ENCODE results near the gene PTPRU.

The PTPRU gene

DNA sequence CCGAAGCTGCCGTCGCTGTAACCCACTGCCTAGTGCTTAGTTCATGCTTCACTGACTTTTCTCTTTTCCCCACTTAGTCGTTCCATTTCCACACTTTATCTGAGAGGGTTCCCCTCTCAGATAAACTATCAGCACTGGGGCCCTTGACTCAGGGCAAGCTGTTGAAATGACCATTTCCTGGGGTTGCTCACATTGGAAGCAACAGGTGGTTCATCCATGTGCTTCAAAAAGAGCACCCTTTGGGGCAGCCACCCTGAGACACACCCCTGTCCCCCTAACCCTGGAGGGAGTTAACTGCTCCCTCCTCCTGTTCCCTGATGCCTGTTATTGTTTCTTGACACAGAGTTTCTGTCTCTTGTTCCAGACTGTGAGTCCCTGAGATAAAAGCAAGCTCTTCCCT, 107.2 kb downstream of the PTPRU start:
- DNase-seq: no peak

DNA sequence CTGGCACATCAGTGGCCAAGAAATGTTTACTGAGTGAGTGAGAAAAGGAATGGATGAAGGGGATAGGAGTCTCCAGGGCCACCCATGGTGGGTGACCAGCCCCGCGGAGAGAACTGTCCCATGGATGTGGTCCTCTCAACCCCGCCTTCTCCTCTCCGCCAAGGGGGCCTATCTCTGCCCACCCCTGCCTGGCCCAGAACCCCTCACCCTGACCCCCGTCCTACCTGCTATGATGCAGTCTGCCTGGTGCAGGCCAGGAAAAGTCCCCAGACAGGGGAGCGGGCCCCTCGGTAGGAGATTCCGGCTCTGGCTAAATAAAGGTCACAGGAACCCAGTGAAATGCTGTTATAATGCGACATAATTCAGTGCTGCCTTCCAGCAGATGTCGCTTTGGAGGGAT, 107.6 kb downstream of the PTPRU start:
- DNase-seq: no peak

DNA sequence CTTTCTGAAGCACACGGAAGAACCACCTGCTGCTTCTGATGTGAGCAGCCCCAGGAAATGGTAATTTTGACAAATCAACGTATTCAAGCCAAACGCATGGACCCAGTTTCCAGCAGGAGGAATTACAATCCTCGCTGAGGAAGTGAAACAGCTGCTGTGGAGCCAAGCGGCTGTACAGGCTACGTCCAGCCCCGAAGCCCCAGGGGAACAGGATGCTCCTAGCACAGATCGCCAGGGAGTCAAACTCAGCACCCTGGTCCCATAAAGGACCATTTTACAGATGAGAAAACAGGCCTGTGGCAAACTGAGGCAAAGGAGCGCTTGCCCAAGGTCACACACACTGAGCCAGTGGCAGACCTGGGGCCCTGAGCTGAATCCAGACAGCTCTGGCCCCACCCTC, 108.0 kb downstream of the PTPRU start:
- DNase-seq: no peak

DNA sequence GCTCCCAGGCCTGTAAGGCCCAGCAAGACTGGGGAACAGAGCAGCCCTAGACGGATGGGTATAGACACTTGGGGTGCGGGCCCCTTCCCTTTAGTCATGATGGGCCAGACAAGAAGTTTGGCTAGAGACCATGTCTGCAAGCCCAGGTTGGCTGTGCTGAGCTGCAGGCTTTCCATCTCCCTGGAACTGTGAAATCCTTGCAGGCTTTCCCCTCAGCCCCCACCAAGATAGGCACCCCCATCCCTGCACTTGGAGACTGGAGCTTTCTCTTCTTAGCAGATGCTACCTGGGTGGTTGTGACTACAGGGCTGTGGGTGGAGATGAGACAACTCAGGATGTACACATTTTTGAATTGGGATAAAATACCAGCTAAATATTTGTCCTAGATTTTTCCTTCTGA, 110.3 kb downstream of the PTPRU start:
- no peak for DNase-seq

DNA sequence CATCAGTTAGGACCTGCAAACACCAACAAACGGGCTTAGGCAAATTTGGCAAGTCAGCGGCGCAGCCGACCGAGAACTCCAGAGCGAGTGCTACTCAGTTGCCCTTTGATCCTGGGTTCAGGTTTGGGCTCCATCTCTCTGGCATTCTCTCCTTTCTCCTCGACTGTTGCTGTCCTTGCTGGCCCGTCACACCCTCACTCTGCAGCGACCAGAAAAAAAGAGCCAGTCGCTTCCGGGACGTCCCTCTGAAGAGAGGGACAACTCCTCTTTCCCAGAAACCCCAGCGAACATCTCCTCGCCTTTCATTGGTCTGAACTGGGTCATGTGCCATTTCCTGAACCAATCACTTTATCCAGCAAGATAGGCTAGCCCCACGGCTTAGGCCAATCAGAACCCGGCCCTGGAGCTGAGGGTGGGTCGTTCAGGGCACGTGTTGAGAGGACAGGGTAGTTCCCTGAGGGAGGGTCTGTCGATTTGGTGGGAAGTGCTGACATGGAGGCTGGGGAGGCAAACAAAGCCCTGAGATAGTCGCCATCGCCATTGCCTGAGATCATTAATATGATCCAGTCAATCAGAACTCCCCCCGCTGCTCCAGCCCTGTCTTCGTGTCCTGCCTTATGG, 113.7 kb downstream of the PTPRU start:
- no peak for DNase-seq

DNA sequence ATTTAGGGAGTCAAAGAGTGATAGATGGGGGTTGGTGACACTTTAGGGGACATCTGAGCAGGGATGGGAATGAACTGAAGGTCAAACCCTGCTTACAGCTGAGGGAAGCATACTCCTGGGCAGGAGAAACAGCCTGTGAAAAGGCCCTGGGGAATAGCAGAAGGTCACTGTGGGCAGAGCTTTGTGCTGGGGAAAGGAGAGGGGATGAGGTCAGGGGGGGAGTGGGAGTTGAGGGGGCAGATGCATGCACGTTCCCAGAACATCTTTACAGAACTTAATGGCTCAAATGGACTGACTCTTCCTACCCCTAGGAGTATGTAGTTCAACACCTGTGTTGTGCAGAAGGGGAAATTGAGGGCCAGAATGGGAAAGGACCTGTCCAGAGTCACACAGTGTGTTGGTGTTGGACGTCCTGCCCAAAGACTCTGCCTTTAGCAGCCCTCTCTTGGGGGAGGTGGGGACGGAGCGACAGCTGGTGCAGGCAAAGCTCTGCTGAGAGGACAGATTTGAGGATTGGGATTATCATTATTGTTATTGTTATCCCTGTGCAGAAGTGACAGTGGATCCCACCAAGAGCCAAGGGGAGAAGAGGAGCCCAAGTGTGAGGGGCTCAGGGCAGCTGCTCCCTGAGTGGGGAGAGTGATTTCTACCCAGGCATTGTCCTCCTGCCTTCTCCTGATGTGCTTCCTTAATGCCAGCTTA, 116.5 kb downstream of the PTPRU start:
- no peak for DNase-seq

DNA sequence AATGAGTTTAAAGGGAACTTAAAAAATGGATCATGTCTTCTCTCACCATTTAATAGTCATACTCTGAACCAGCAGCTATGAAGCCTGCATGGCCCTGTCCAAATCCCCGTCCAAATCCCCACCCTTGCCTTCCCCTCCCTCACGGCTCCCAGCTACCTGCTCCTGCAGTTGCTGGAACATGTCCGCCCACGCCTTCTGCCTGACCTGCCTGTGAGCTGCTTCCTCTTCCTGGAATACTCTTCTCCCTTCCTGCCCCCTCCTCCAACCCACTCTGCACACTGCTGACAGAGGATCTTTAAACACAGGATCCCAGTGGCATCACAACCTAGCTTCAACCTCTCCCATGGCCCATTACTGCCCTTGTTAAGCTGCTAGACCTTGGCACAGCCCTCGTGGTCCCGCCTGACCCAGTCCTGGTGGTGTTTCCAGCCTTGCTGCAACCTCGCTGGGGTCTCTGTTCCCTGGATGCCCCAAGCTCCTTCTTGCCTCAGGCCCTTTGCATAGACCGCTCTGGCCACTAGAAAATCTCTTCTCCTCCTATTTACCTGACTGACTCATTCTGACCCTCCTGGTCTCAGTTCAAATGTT, 118.3 kb downstream of the PTPRU start:
- peak; percentile 47 for DNase-seq

DNA sequence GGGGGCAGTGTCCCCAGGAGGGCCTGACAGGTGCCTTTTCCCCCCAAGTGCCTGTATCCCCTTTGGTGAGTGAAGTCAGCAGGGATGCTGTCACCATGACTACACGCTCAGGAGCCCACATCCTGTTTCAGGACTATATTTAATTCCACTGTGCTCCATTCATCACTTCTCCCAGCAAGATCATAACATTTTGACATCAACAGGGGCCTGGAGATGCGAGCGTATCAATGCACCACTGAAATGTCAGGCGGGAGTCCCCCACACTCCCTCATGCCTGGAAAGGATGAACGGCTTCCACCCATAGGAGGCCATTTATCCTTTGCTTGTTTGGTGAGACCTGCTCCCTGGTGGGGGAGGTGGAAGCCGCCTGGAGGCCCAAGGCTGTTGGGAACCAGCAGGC, 119.1 kb downstream of the PTPRU start:
- DNase-seq: no peak

DNA sequence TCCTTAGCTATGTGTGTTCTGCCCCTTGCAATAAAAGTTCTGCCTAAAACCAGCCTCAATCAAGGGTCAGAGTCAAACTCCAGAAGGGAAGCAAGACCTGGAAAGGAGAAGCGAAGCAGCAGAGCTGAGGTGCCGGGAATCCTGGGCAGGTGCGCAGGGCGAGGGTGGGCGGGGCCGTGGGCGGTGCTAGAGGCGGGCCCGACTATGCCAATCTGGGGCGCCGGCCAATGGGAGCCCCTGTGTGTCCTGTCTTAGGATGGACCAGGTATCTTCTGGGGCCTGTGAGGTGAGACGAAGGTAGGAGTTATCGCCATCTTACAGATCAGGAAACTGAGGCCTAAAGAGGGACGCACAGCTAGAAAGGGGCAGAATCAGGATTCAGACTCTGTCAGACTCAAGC, 120.3 kb downstream of the PTPRU start:
- DNase-seq: no peak

DNA sequence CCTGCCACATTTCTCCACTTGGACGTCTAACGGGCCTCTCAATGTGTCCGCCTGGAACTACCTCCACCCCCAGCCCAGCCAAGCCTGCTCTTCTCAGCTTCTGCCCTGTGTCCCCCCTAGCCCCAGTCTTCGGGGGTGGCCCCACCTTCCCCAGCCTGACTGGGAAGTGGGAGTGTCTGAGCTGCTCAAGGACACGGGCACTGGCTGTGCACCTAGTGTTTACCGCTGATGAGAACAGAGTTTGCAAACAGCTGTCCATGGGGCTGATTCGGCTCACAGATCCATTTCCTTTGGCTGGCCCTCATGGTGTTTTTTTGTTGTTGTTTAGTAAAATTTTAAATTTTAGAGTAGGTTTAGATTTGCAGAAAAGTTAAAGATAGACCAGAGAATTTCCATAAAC, 121.1 kb downstream of the PTPRU start:
- DNase-seq: no peak

DNA sequence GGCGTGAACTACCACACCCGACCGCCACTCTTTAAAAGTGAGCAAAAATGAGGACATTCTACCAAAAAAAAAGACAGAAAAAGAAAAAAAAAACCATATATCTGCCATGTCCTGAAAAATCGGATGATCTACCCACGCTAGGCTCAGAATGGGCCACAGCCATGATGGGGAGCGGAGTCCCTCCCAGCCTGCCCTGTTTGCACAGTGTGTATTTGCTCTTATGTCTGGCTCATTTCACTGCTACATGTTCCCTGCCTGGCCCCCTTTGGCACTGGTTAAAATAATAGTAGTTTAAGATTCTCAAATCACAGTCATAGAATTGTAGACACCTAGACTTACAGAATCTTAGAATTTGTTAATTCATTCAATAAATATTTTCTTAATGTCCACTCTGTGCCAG, 121.9 kb downstream of the PTPRU start:
- no peak for DNase-seq

DNA sequence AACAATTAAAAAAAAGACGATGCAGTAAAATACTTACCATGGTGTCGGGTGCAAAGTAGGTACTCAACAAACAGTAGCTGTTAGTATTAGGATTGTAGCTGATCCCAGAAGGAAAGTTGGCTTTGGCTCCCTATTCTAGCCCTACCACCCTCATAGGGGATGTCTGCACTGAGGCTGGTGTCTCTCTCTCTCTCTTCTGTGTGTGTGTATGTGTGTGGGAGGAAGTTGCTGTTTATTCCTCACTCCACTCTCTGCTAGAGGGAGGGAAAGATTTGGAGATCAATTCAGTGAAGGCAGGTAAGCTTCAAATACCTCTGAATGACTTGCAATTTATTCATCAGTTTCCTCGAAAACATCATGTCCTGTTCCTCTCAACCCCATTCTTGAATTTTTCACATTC, 124.4 kb downstream of the PTPRU start:
- no peak for DNase-seq

DNA sequence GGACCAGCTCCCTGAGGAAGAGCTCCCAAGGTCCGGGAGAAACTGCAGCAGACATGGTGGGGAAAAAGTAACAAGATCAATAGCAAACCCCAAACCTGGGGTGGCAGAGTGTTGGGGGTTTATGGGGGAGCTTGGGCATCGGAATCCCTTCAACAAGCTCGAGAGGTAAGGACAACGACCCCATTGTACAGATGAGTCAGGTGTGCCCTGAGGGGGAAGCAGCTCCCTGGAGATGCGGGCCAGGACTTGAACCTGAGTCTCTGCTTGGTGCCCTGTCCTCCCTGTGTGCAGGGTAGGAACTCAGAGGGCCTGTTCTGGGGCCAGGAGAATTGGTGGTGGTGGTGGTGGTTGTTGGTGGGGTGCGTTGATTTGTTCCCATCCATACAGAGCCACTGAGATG, 125.4 kb downstream of the PTPRU start:
- DNase-seq: no peak

DNA sequence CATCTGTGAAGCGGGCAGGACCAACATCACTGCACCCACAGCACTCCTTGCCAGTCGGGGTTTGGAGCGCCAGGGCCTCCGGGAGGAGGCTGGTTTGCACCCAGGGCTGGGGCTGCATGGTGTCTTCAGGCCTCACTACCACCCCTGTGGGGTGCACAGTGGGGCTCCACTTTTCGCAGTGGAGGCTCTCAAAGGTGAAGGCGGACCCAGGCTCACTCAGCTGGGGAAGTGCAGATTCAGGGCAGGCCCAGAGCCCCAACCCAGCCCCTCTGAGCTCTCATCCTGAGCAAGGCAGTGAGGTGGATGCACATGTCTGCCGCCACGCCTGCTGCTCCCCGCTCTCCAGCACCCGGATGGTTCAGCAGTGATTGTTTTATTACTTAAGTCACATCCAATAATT, 125.8 kb downstream of the PTPRU start:
- no peak for DNase-seq

DNA sequence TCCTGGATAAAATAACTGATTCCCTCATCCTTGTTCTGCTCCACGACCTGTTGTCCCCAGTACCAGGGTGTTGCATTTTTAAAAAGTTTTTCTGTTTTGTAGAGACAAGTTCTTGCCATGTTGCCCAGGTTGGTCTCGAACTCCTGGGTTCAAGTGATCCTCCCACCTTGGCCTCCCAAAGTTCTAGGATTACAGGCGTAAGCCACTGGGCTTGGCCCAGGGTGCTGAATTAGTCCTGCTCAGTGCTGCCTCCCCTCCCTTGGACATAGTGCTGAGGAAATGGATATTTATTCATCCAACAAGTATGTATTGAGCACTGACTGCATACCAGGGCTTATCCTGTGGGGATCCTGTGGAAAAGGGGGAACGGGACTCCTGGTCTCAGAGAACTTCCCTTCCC, 126.4 kb downstream of the PTPRU start:
- DNase-seq: no peak

DNA sequence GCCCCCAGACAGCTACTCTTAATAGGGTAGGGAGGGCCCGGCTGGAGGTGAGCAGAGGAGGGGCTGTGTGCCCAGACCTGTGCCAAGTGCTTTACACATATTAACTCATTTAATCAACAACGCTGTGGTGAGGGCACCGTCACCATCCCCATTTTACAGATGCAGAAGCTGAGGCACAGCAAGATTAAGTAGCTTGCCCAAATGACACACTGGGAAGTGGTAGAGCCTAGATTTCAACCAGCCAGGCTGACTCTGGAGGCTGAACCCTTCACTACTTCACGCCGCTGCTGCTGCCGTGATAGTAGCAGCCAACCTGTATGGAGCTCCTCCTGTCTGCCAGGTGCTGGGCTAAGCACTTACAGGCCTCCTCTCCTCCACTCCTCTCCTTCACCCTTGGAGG, 127.2 kb downstream of the PTPRU start:
- no peak for DNase-seq

DNA sequence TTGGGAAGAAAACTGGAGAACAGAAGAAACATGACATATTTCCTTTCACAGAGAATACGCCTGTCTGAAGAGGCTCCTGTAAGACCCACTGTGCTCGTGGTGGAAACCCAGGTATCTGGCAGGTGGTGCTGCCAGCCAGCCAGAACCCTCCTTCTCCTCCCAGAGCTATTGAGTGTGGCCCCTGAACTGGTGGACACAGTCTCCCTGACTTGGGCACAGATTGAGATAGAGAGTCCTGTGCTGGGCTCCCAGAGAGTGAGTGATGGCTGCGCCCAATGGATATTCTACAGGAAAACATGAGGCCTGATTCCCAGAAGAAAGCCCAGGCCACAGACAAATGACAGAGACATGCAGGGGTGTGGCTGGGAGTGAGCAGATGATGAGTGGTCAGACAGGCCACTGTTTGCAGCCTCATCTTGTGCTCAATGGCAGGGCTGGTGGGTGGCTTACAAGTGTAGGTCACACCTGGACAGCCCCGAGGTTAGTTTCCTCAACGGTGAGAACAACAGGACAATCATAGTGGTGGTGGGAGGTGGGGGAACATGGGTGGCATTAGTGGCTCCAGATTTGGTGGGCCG, 127.9 kb downstream of the PTPRU start:
- DNase-seq: no peak

DNA sequence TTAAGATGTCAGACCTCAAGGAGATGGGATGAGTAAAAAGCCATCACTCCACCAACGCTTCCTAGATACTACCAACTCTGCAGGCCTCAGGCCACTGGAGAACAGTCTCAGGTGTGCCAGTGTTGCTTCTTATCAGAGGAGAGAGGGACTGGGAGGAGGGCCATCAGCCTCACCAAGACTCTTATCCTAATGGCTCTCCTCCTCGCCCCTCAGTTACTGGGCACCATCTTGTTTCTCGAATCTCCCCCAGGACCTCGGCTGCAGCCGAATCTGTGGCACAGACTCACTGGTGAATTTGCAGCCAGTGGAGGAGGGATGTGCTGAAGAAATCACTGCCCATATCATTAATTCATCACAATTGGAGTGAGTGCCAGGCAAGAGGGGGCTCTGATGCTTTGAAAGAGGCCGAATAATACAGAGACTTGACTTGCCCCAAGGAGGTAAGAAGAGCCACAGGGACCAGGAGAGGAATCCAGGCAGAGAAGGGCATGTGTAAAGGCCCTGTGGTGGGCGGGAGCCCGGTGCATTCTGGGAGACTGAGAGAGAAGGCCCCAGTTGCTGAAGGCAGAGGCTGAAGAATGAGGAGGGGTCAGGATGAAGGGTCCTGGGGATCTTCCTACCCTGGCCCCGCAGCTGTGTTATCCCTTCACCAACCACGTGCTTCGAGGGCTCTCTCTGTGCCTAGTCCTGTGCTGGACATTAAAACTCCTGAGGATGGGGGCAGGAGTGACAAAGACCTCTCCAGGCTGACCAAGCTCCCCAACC, 129.8 kb downstream of the PTPRU start:
- no peak for DNase-seq

DNA sequence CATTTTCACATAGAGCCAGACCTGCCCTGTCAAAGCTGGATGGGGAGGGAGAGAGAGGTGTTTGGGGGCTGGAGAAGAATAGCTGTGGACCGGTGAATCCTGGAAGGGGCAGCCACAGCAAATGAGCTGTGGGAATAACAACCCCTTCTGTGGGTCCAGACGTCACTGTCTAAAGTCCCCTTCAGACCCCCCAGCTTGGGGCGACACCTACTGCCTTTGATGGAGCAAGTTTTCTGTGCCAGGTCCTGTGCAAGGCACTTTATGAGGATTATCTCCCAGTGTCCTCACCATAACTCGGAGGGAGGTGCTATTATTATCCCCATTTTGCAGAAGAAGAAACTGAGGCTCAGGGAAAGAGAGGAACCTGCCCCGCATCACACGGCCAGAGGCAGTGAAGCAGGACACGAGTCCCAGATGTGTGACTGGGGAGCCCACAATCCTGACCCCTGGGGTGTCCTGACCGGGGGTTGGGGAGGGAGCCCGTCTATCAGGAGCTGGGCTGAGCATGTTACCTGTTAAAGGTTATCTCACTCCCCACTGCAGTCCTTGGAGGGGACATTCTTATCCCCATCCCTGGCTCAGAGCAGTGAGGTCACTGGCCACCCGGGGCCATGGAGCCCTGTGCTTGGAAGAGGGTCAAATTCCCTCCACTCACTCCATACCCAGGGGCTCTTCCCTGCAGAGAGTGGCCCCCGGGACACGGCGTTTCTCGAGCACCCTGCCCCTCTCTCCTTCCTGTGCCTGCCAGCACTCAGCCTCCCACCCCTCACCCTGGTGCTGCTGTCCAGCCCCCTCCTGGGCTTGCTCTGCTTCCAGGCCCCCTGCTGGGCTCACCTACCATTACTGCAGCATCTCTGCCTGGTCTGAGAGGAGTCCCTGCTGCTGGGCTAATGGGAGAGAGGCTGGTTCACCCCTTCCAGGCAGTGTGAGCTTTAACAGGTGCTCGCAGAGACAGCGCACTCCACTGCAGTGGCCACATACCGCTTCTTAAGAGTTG, 132.9 kb downstream of the PTPRU start:
- no peak for DNase-seq

DNA sequence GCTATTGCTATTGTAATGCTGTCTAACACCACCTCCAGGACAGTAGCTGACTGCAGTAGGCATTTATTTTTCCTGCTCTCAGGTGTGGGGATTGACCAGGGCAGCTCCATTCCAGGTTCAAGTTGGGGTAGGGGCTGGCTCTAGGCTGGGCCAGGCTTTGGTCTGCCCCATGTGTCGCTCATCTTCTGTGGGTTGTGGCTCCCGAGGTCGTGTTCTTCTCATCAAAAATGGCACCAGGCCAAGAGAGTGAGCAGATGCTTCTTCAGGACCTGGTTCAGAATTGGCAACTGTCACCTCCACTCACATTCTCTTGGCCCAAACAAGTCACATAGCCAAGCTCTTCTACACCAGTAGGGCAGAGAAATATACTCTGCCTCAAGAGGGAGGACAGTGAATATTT, 133.7 kb downstream of the PTPRU start:
- DNase-seq: no peak

DNA sequence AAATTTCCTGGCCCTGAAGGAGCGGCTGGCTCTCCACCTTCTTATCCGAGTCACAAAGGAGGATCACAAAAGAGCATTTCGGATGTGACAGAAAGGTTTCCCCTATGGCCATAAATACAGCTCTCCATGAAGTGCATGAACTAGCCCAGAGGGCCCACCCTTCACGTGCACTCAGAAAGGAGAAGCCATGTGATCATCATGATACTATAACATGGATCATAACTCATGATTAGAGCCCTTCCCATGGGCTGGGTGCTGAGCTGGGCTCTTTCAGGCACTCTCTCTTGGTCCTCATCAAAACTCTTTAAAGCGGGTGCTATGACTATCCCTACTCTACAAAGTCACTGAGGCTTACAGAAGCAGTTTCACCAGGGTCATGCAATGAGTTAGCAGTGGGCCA, 135.0 kb downstream of the PTPRU start:
- DNase-seq: no peak

DNA sequence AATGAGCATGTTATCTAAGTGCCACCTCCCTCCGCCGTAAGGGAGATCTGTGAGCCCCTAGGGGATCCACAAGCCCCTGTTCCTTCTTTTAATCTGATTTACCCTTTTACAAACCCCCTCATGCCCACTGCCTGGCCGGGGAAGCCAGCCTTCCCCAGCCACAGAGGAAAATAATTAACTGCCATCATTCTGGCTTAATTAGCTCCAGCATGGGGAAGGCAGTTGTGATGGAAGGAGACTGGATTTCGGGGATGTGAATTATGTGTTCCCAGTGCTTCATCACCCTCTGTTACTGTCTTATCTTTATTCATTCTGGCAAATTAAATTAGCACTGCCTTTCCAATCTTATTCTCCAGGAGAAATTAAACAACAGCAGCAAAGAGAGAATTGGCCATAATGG, 135.8 kb downstream of the PTPRU start:
- no peak for DNase-seq

Measured in NCI-H510A (cell line).